Karpas-422 (cell line): Measurements from ENCODE around the gene METTL25B. TPM values are rescaled to one million over a fixed set of nuclear protein-coding genes. Genes with fewer than 3 reads are reported as not detected.
A peak's percentile ranks its signal among the peaks of the same experiment; 100 is the strongest.

Experiments
- DNase-seq: peaks from one replicate; pipeline ENCODE4 v3.0.0-alpha.2; 2015
- H2AFZ ChIP-seq: fragments of 200-600 bp; sonication (generic); 2 replicates; pipeline ENCODE4 v1.6.1; 2014; ENCODE audit warnings: antibody characterized with exemption, low read length, mixed read lengths
- H3K27ac ChIP-seq: fragments of 200-600 bp; sonication (generic); 2 replicates; pipeline ENCODE4 v1.5.1; 2014; ENCODE audit warnings: mild to moderate bottlenecking, low read length, moderate library complexity
- H3K27me3 ChIP-seq: fragments of 200-600 bp; sonication (generic); 2 replicates; pipeline ENCODE4 v1.6.1; 2014; ENCODE audit warnings: low read length, mixed read lengths
- H3K36me3 ChIP-seq: fragments of 200-600 bp; sonication (generic); 2 replicates; pipeline ENCODE4 v1.6.1; 2014; ENCODE audit warnings: low read length, mixed read lengths; ENCODE audit not compliant: insufficient read depth
- H3K4me1 ChIP-seq: fragments of 200-600 bp; sonication (generic); 2 replicates; pipeline ENCODE4 v1.6.1; 2014; ENCODE audit warnings: mild to moderate bottlenecking, low read length, mixed read lengths
- H3K4me2 ChIP-seq: fragments of 200-600 bp; sonication (generic); 2 replicates; pipeline ENCODE4 v1.6.1; 2014; ENCODE audit warnings: low read length, low read depth, mild to moderate bottlenecking; ENCODE audit not compliant: poor library complexity, severe bottlenecking
- H3K4me3 ChIP-seq: fragments of 200-600 bp; sonication (generic); 2 replicates; pipeline ENCODE4 v1.5.1; 2014; ENCODE audit warnings: mild to moderate bottlenecking, antibody characterized with exemption, low read length, mixed read lengths
- H3K79me2 ChIP-seq: fragments of 200-600 bp; sonication (generic); 2 replicates; pipeline ENCODE4 v1.6.1; 2014; ENCODE audit warnings: mild to moderate bottlenecking, low read length, mixed read lengths
- H3K9ac ChIP-seq: fragments of 200-600 bp; sonication (generic); 2 replicates; pipeline ENCODE4 v1.6.0; 2014; ENCODE audit warnings: low read length
- H3K9me2 ChIP-seq: fragments of 200-600 bp; sonication (generic), shearing (Covaris generic); replicated peaks from 2 replicates; pipeline ENCODE4 v1.6.0; 2014; ENCODE audit warnings: mild to moderate bottlenecking, low read length, moderate library complexity; ENCODE audit not compliant: insufficient read depth
- H3K9me3 ChIP-seq: fragments of 300-700, 200-600 bp; sonication (generic); 2 replicates; pipeline ENCODE4 v1.6.1; 2014; ENCODE audit warnings: low read length, mixed read lengths
- H4K20me1 ChIP-seq: fragments of 200-600 bp; sonication (generic); 2 replicates; pipeline ENCODE4 v1.6.1; 2014; ENCODE audit warnings: mild to moderate bottlenecking, antibody characterized with exemption, low read length, low read depth; ENCODE audit not compliant: insufficient read depth
- total RNA-seq: library from RNA; depleted of rRNA; stranded (reverse); fragments of >200 nt; shearing (Covaris generic); gene quantifications from 2 replicates; pipeline ENCODE4 v1.2.3, GENCODE V29; 2014; ENCODE audit warnings: low replicate concordance

METTL25B gene
- total RNA-seq, 1 experiment from 2014 or later, result 22.8 TPM

DNA sequence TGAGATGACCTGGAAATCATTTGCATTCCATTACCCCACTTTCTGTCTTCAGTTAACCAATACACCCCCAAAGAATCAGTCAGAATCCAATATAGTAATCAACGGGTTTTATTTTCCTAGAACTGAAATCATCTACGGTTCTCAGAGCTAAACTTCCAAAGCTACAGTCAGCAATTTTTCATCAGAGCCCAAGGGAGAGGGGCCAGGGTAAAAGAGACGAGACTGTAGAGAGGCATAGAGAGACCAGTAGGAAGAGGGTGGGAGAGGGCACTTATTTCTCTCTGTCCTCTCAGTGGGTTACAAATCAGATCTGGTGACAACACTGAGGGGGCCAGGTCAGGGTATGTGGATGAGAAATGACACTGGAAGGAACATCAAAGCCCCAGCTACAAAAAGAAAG is 13.7 kb downstream of the METTL25B start:
- H3K9ac ChIP-seq, result 0 out of 2 replicates have a peak overlapping the region, but pooled peaks have one; percentile 10
- H3K4me2 ChIP-seq, result peak overlapping the region; percentile 55
- H3K9me2 ChIP-seq, result no peaks in the 10 kb centered on the region
- H2AFZ ChIP-seq, result no peak overlapping the region
- H3K36me3 ChIP-seq, result peaks cover 19% of the 10 kb centered on the region; the same call in 1 of the 2 replicates
- H3K9me3 ChIP-seq, result no peaks in the 10 kb centered on the region
- H3K4me1 ChIP-seq, result peaks cover 45% of the 10 kb centered on the region
- H3K4me3 ChIP-seq, result peak overlapping the region; percentile 47; the same call in 1 of the 2 replicates
- peak overlapping the region; percentile 52 for H3K27ac ChIP-seq
- peaks cover 49% of the 10 kb centered on the region for H3K79me2 ChIP-seq
- H4K20me1 ChIP-seq, result peaks cover 15% of the 10 kb centered on the region
- DNase-seq, result no peak
- H3K27me3 ChIP-seq, result no peaks in the 10 kb centered on the region

DNA sequence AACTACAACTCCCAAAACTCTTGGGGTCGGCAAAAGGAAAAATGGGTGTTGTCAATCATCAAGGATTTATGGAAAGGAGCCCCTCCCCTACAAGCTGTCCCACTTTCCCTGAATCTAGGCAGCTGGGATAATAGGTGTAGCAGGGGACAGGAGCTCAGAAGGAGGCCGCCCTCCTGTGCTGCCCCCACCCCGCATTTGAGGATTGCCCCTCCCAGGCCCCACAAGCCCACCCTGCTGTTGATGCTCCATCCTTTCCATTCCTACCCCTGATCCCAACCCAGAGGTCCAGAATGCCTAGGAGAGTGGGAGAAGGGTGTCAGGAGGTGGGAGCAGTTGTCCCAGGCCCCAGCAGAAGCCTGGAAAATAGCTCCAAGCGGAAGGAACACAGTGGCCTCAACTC is 14.5 kb downstream of the METTL25B start:
- peaks cover 14% of the 10 kb centered on the region; the same call in 1 of the 2 replicates for H3K36me3 ChIP-seq
- no peak overlapping the region for H2AFZ ChIP-seq
- H3K4me3 ChIP-seq, result no peak overlapping the region
- H3K27me3 ChIP-seq, result no peaks in the 10 kb centered on the region
- peaks cover 20% of the 10 kb centered on the region for H4K20me1 ChIP-seq
- H3K9me3 ChIP-seq, result no peaks in the 10 kb centered on the region
- no peak overlapping the region for H3K27ac ChIP-seq
- no peak overlapping the region for H3K4me2 ChIP-seq
- H3K79me2 ChIP-seq, result peaks cover 56% of the 10 kb centered on the region
- DNase-seq, result no peak
- no peaks in the 10 kb centered on the region for H3K9me2 ChIP-seq
- H3K9ac ChIP-seq, result no peak overlapping the region
- peaks cover 52% of the 10 kb centered on the region for H3K4me1 ChIP-seq

DNA sequence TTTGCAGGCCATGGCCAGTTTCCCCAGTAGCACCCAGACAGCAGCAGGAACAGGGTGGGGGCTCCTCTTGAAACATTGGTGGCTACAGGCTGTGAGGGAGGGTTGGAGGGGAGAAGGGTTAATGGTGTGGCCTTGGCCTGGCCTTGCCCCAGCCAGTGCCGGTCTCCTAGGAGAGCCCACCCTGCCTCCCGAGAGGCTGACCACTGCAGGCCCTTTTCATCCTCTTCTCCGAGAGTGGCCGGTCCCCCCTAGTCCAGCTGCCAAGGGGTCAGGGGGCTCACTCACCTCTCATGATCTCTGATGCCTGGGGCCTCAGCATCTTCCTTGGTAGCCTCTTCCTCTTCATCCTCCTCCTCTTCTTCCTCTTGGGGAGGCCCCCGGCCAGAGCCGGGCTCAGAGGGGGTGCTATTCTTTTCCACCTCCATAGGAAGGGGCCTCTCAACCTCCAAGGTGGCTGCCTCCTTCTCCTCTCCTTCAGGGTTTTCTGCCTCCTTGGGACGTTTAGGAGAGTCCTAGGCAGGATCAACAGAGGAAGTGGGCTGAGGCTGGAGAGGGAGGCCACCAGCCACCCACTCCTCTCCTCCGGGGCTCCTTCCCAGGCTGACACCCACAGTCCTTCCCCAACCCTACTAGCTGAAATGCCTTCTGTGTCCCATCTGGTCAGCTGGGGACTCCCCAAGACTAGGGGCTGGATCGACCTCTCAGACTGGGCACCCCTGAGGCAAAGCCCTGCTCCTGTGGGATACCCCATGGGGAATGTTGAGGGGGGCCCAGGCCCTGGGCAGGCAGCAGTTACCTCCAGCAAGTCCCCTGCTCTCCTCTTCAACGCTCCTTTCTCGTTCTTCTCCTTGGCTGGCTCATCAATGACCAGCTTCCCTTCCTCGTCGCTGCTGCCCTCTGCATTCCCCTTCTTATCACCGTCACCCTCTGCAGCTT is 15.4 kb downstream of the METTL25B start:
- Histone ChIP-seq H3K9me2 (no peaks in the 10 kb centered on the region), H4K20me1 (peaks cover 25% of the 10 kb centered on the region), H2AFZ (no peak overlapping the region), H3K4me2 (no peak overlapping the region), H3K36me3 (peaks cover 14% of the 10 kb centered on the region; the same call in 1 of the 2 replicates), H3K79me2 (peaks cover 60% of the 10 kb centered on the region), H3K9me3 (no peaks in the 10 kb centered on the region), H3K9ac (no peak overlapping the region), H3K27me3 (no peaks in the 10 kb centered on the region), H3K27ac (no peak overlapping the region), H3K4me3 (no peak overlapping the region), H3K4me1 (peaks cover 61% of the 10 kb centered on the region)
- DNase-seq, result no peak

DNA sequence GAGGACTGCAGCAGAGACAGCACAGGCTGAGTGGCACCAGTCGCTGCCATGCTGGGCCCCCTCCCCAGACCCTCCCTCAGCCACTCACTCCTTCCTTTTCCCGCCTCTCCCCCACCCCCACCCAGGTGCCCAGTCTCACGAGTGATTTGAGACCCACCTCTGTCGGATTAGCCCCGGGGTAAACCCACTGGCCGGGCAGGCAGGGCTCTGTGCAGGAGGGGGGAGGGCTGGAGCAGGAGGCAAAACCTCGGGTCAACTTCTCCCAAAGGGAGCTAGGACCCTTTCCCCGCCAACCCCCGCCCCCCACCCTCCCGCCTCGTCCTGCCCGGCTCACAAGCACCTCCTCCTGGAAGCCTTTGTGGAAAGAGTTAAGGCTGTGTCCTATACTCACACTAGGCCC is 16.1 kb downstream of the METTL25B start:
- H2AFZ ChIP-seq, result no peak overlapping the region
- H3K4me1 ChIP-seq, result peaks cover 67% of the 10 kb centered on the region
- peaks cover 11% of the 10 kb centered on the region; the same call in 1 of the 2 replicates for H3K36me3 ChIP-seq
- no peaks in the 10 kb centered on the region for H3K9me2 ChIP-seq
- H3K4me2 ChIP-seq, result no peak overlapping the region
- no peak overlapping the region for H3K9ac ChIP-seq
- H3K4me3 ChIP-seq, result no peak overlapping the region
- H3K79me2 ChIP-seq, result peaks cover 60% of the 10 kb centered on the region
- no peaks in the 10 kb centered on the region for H3K27me3 ChIP-seq
- peaks cover 25% of the 10 kb centered on the region for H4K20me1 ChIP-seq
- H3K9me3 ChIP-seq, result no peaks in the 10 kb centered on the region
- DNase-seq, result peak; percentile 12
- H3K27ac ChIP-seq, result no peak overlapping the region

DNA sequence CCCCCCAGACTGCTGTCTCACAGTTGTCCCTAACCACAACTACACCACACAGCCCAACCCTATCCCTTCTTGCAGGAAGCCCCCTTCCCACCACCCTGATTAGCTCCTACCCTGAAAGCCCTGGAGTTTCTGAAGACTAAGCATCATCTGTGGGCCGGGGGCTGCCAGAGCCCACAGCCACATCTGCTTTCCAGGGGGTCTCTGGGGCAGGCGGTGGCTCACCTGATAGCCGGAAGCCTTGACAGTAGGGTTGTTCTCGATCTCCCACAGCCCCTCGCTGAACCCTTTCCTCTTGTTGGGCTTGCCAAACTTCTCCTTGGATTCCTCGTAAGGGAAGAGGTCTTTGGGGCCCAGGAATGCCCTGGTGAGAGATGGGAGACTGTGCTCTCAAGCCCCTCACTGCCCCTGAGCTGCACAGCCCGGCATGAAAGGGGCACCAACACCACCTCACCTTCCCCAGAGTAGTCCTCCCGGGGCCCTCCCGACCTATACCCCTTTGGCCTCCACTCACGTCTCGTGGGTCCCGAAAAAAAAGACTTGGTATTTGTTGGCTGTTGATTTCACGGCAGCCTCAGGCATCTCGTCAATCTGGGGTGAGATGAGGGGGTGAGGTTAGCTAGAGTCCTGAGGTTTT is 16.6 kb downstream of the METTL25B start:
- no peaks in the 10 kb centered on the region for H3K27me3 ChIP-seq
- H3K9me2 ChIP-seq, result no peaks in the 10 kb centered on the region
- H2AFZ ChIP-seq, result no peak overlapping the region
- no peak overlapping the region for H3K4me3 ChIP-seq
- peaks cover 25% of the 10 kb centered on the region for H4K20me1 ChIP-seq
- DNase-seq, result peak; percentile 23
- no peaks in the 10 kb centered on the region for H3K9me3 ChIP-seq
- H3K4me2 ChIP-seq, result no peak overlapping the region
- no peak overlapping the region for H3K27ac ChIP-seq
- H3K4me1 ChIP-seq, result peaks cover 65% of the 10 kb centered on the region
- H3K79me2 ChIP-seq, result peaks cover 60% of the 10 kb centered on the region
- no peak overlapping the region for H3K9ac ChIP-seq
- peaks cover 10% of the 10 kb centered on the region; the same call in 1 of the 2 replicates for H3K36me3 ChIP-seq

DNA sequence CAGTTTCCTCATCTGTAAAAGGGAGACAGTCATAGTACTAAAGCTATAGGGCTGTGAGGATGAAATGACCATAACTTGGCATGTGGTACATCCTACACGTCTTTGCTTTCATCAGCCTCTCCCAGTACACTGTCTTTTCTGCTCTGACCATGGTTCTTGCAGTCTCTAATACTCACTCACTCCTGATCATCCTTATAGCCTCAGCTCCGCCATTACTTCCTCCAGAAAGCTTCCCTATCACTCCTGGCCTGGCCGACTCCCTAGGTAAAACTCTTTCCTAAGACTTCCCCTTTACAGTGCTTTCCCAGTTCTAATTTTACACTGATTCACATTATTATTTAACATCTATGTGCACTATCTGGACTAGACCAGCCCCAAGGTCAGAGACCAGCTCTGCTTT is 17.6 kb downstream of the METTL25B start:
- peak overlapping the region; percentile 59 for H3K4me2 ChIP-seq
- H3K27me3 ChIP-seq, result no peaks in the 10 kb centered on the region
- H3K36me3 ChIP-seq, result peaks cover 10% of the 10 kb centered on the region; the same call in 1 of the 2 replicates
- no peak overlapping the region for H2AFZ ChIP-seq
- H3K9ac ChIP-seq, result no peak overlapping the region
- 0 out of 2 replicates have a peak overlapping the region, but pooled peaks have one; percentile 17 for H3K27ac ChIP-seq
- peaks cover 25% of the 10 kb centered on the region for H4K20me1 ChIP-seq
- DNase-seq, result no peak
- H3K9me2 ChIP-seq, result no peaks in the 10 kb centered on the region
- H3K79me2 ChIP-seq, result peaks cover 61% of the 10 kb centered on the region
- no peak overlapping the region for H3K4me3 ChIP-seq
- peaks cover 63% of the 10 kb centered on the region for H3K4me1 ChIP-seq
- no peaks in the 10 kb centered on the region for H3K9me3 ChIP-seq

DNA sequence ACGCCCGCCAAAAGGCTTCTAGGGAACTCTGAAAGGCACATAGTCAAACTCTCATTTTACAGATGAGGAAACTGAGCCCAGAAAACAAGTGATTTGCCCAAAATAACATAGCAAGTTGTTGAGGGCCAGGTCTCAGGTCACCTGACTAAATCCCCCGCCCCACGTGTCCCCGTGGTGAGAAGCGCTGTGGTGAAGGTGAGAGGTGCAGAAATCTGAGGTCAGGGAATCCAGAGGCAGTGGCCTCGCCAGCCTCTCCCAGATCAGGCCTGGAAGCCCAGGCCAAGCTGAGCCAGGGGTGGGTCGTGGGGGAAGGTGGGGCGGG is 18.1 kb downstream of the METTL25B start:
- H3K4me3 ChIP-seq, result no peak overlapping the region
- H3K9me2 ChIP-seq, result no peaks in the 10 kb centered on the region
- peaks cover 10% of the 10 kb centered on the region; the same call in 1 of the 2 replicates for H3K36me3 ChIP-seq
- no peaks in the 10 kb centered on the region for H3K27me3 ChIP-seq
- H3K27ac ChIP-seq, result 0 out of 2 replicates have a peak overlapping the region, but pooled peaks have one; percentile 84
- peaks cover 66% of the 10 kb centered on the region for H3K79me2 ChIP-seq
- H2AFZ ChIP-seq, result no peak overlapping the region
- H4K20me1 ChIP-seq, result peaks cover 25% of the 10 kb centered on the region
- peak overlapping the region; percentile 59 for H3K4me2 ChIP-seq
- no peak for DNase-seq
- no peak overlapping the region for H3K9ac ChIP-seq
- peaks cover 61% of the 10 kb centered on the region for H3K4me1 ChIP-seq
- no peaks in the 10 kb centered on the region for H3K9me3 ChIP-seq
